ENCODE measurements around the gene MIGA2.

DNA sequence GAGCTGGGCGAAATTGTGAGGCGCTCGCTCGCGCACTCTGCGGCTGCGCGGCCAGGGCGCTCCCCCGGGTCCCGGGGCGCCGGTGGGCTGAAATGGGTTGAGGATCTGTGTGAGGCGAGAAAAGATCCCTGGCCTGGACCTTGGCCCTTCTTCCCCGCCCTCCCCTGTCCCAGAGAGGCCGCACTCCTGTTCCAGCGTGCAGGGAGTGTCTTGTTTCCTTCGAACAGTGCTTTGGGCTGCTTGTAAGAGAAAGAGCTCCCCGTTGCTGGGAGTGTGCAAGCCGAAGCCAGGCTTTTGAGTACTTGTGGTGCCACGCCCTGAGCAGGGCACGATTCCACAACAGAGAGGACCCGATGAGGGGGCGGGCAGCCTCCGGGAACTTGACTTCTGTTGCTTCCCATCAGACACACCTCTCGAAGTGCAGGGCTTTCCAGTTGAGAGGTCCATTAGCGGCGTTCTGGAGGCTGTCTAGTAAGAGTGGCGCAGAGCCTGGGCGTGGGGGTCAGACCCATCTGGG is 45.0 kb downstream of the MIGA2 start:
- TF ChIP-seq, protein P1, sequence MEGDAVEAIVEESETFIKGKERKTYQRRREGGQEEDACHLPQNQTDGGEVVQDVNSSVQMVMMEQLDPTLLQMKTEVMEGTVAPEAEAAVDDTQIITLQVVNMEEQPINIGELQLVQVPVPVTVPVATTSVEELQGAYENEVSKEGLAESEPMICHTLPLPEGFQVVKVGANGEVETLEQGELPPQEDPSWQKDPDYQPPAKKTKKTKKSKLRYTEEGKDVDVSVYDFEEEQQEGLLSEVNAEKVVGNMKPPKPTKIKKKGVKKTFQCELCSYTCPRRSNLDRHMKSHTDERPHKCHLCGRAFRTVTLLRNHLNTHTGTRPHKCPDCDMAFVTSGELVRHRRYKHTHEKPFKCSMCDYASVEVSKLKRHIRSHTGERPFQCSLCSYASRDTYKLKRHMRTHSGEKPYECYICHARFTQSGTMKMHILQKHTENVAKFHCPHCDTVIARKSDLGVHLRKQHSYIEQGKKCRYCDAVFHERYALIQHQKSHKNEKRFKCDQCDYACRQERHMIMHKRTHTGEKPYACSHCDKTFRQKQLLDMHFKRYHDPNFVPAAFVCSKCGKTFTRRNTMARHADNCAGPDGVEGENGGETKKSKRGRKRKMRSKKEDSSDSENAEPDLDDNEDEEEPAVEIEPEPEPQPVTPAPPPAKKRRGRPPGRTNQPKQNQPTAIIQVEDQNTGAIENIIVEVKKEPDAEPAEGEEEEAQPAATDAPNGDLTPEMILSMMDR (conservative IDR thresholded peaks at IDR 0.05; ENCODE audit: low read depth, low read length) = no peak
- no peak for TF ChIP-seq EZH2phosphoT487 (IDR thresholded peaks at IDR 0.05; ENCODE audit: borderline replicate concordance, low read length)

All from PC-3 (cell line).